ENCODE measurements around the gene GRSF1.

The GRSF1 gene

DNA sequence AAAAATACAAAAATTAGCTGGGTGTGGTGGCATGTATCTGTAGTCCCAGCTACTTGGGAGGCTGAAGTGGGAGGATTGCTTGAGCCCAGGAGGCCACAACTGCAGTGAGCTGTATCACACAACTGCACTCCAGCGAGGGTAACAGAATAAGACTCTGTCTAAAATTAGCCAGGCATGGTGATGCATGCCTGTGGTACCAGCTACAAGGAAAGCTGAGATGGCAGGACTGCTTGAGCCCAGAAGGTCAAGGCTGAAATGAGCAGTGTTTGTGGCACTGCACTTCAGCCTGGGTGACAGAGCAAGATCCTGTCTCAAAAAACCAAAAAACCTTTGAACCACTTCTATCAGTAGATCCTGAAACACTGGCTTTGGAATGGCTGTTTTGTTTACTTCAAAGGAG, 10.2 kb downstream of the GRSF1 start:
- ATAC-seq = no peak
- TF ChIP-seq ZFP3 (CRISPR knock-in tag; IDR thresholded peaks at IDR 0.05) (no peak), SNAI2 (CRISPR knock-in tag; IDR thresholded peaks at IDR 0.05) (no peak), ZNF565 (CRISPR knock-in tag; conservative IDR thresholded peaks at IDR 0.05; ENCODE audit: low read depth) (no peak), CREB5 (CRISPR knock-in tag; IDR thresholded peaks at IDR 0.05; ENCODE audit: low read depth) (no peak), TOX (CRISPR knock-in tag; IDR thresholded peaks at IDR 0.05; ENCODE audit: borderline replicate concordance) (no peak), CSRNP3 (CRISPR knock-in tag; IDR thresholded peaks at IDR 0.05) (no peak)

- no peak for TF ChIP-seq RARB (CRISPR knock-in tag; IDR thresholded peaks at IDR 0.05)
- no peak for TF ChIP-seq ZNF565 (CRISPR knock-in tag; conservative IDR thresholded peaks at IDR 0.05; ENCODE audit: low read depth)
- no peak for TF ChIP-seq TCF4 (CRISPR knock-in tag; IDR thresholded peaks at IDR 0.05; ENCODE audit: borderline replicate concordance)
- no peak for TF ChIP-seq ISL1 (CRISPR knock-in tag; IDR thresholded peaks at IDR 0.05)
- no peak for TF ChIP-seq ZNF8 (CRISPR knock-in tag; IDR thresholded peaks at IDR 0.05)
- ATAC-seq = no peak
These were observed 10.7 kb downstream of the GRSF1 start for GRCh38 chr4:70829015-70829414.

DNA sequence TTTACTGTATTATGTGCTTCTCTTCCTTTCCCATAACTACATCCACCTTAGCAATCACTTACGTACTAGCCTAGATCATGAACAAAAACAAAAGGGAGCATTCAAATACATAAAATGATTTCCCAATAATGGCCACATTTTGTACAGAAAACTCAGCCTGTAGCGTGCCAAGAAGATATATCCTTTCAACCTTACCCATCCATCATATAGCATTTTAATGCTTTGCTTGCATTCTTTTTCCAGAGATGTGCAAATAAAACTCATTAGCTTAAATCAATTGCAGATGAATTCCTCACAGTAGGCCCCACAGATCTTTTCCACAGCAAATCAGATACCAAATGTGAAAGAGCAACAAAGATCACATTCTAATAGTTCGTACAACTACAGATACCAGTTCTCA, 20.8 kb downstream of the GRSF1 start:
- ATAC-seq = no peak
- TF ChIP-seq ZFP30 (CRISPR knock-in tag; IDR thresholded peaks at IDR 0.05) (no peak), ZNF8 (CRISPR knock-in tag; IDR thresholded peaks at IDR 0.05) (no peak)

DNA sequence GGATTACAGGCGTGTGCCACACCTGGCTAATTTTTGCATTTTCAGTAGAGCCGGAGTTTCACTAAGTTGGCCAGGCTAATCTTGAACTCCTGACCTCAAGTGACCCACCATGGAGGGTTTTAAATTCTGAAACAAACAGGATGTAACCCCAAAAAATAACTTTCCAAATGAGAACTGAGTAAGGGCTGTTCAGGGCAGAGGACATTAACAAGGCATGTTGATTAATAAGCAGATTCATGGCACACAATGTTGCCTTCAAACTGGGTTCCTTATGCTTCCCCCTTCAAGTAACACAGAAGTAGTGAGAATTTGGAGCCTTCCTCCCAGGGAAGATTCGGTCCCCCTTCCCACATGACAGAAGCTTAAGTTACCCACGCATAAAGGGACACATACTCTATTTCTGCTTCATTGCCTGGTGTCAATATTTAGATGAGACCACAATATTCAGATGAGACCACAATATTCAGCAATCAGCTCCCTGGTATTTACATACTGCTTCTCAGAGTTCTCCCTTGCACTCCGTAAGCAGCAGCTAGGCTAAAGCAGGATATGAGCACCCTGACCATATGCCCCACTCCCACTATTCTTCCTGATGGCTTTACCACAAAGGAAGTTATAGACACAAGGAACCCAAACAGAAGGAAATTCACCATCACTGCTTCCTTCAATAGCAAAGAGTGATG, 21.4 kb downstream of the GRSF1 start:
- no peak for ATAC-seq
- TF ChIP-seq ZFP30 (CRISPR knock-in tag; IDR thresholded peaks at IDR 0.05) (no peak), ARNTL (CRISPR knock-in tag; IDR thresholded peaks at IDR 0.05; ENCODE audit: borderline replicate concordance, low read depth) (no peak), ZFP3 (CRISPR knock-in tag; IDR thresholded peaks at IDR 0.05) (no peak), OSR1 (CRISPR knock-in tag; IDR thresholded peaks at IDR 0.05) (no peak), RARB (CRISPR knock-in tag; IDR thresholded peaks at IDR 0.05) (no peak)

GRCh38 chr4:70816894-70817293, 22.8 kb downstream of the GRSF1 start:
- TF ChIP-seq ZFP30 (CRISPR knock-in tag; IDR thresholded peaks at IDR 0.05) (no peak), ESRRG (CRISPR knock-in tag; IDR thresholded peaks at IDR 0.05) (no peak), ZNF565 (CRISPR knock-in tag; conservative IDR thresholded peaks at IDR 0.05; ENCODE audit: low read depth) (no peak)

DNA sequence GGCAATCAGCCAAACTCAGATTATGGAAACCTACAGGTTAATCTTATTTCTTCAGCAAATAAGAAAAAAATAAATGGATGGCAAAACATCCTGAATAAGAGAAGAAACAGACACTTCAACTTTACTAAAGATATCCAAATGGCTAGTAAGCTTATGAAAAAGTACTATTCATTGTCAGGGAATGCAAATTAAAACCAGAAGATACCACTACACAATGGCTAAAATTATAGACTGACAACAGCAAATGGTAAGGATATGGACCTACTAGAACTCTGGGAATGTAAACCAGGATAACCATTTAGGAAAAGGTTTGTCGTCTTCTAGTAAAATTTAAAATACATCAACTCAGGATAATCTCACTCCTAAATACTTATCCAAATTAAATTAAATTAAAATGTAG, 24.3 kb downstream of the GRSF1 start:
- ATAC-seq = peak; percentile 71
- no peak for TF ChIP-seq ZNF565 (CRISPR knock-in tag; conservative IDR thresholded peaks at IDR 0.05; ENCODE audit: low read depth)
- no peak for TF ChIP-seq OSR1 (CRISPR knock-in tag; IDR thresholded peaks at IDR 0.05)
- TF ChIP-seq ZFP3 (CRISPR knock-in tag; IDR thresholded peaks at IDR 0.05) = no peak
- TF ChIP-seq, protein P1, sequence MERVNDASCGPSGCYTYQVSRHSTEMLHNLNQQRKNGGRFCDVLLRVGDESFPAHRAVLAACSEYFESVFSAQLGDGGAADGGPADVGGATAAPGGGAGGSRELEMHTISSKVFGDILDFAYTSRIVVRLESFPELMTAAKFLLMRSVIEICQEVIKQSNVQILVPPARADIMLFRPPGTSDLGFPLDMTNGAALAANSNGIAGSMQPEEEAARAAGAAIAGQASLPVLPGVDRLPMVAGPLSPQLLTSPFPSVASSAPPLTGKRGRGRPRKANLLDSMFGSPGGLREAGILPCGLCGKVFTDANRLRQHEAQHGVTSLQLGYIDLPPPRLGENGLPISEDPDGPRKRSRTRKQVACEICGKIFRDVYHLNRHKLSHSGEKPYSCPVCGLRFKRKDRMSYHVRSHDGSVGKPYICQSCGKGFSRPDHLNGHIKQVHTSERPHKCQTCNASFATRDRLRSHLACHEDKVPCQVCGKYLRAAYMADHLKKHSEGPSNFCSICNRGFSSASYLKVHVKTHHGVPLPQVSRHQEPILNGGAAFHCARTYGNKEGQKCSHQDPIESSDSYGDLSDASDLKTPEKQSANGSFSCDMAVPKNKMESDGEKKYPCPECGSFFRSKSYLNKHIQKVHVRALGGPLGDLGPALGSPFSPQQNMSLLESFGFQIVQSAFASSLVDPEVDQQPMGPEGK (CRISPR knock-in tag; IDR thresholded peaks at IDR 0.05; ENCODE audit: borderline replicate concordance) = no peak

More at GRCh38 chr4:70816894-70817293, 22.8 kb downstream of the GRSF1 start:
- ATAC-seq = no peak

- TF ChIP-seq BACH2 (CRISPR knock-in tag; IDR thresholded peaks at IDR 0.05; ENCODE audit: borderline replicate concordance) = no peak
- no peak for ATAC-seq
These were observed 31.5 kb downstream of the GRSF1 start for GRCh38 chr4:70808151-70808550.

Data from SK-N-SH treated with all-trans-retinoic acid at 6 μM for 48 hours (cell line).